ENCODE measurements around the gene E2F2. TPM values are rescaled to one million over a fixed set of nuclear protein-coding genes. Genes with fewer than 3 reads are reported as not detected.

The E2F2 gene
- polyA plus RNA-seq, 1 of the 3 experiments (the other 2 are of a cell fraction): 0.43 TPM

GRCh38 chr1:23533246-23534023 lies 2.4 kb upstream of the E2F2 start (continued):
- no peak for TF ChIP-seq MAX (IDR thresholded peaks at IDR 0.05; ENCODE audit: low read depth)

- Histone ChIP-seq H3K4me1 (ENCODE audit: control insufficient read depth in 1 of 2, insufficient read depth in 2 of 2, low read depth in 1 of 2, low read length in 1 of 2) (peaks cover 11 to 34% of the 10 kb centered on the region in 2 experiments; a peak in 3 of 4 replicates), H3K4me2 (peak overlapping the region; percentile 99), H3K27ac (ENCODE audit: low read depth in 2 of 2, low read length in 1 of 2) (peak overlapping the region in 1 of 2 experiments; percentile 98; a peak in 2 of 4 replicates), H3K4me3 (ENCODE audit: low read depth in 2 of 2, low read length in 1 of 2) (peak overlapping the region; percentile 42 to 54), H3K9ac (peak overlapping the region; percentile 27; the same call in 1 of the 2 replicates), H3K79me2 (ENCODE audit: insufficient read depth) (no peaks in the 10 kb centered on the region), H4K20me1 (ENCODE audit: insufficient read depth) (no peaks in the 10 kb centered on the region), H3K27me3 (ENCODE audit: insufficient read depth) (no peaks in the 10 kb centered on the region), H2AFZ (ENCODE audit: low read depth) (peak overlapping the region; percentile 89), H3K9me3 (no peaks in the 10 kb centered on the region), H3K36me3 (replicated peaks in 1 of 2; ENCODE audit: control insufficient read depth in 1 of 2, insufficient read depth in 2 of 2, low read length in 1 of 2) (no peaks in the 10 kb centered on the region), H3K9me2 (no peaks in the 10 kb centered on the region), H3F3A (replicated peaks; ENCODE audit: insufficient read depth) (peaks cover 18% of the 10 kb centered on the region)
- ChIA-PET CTCF (interaction anchor here (1.0 to 29.7 kb wide), 6 partner anchors 9 to 106 kb away, joined by 3 to 503 read pairs (median 10); partner anchors contain the start of gene ID3), POLR2A (interaction anchor here (0.7 to 3.5 kb wide), 3 partner anchors 27 to 187 kb away, joined by 4 to 18 read pairs (median 8); partner anchors contain the start of genes HNRNPR and ID3)
- WGBS (ENCODE audit: low lambda C conversion rate): 57% methylated on average over 3 of the region's 5 CpGs
- DNase-seq: peak; percentile 64
- peak in 1 of 2 experiments; percentile 75; a peak in 2 of 4 replicates for TF ChIP-seq EP300 (IDR thresholded peaks at IDR 0.05; ENCODE audit: borderline replicate concordance in 1 of 2, low read depth in 1 of 2, low read length in 1 of 2)
- TF ChIP-seq JUND (IDR thresholded peaks at IDR 0.05): no peak
- 0 out of 2 replicates have a peak, but pooled peaks have one; percentile 13 for TF ChIP-seq CTCF (IDR thresholded peaks at IDR 0.05)
- TF ChIP-seq RCOR1 (IDR thresholded peaks at IDR 0.05; ENCODE audit: low read length): peak; percentile 58; the same call in 1 of the 2 replicates
- TF ChIP-seq GATA2 (CRISPR knock-in tag; IDR thresholded peaks at IDR 0.05): peak; percentile 50
These were observed 595 bp upstream of the E2F2 start for GRCh38 chr1:23531562-23532094.

- Histone ChIP-seq H3K9me2 (no peaks in the 10 kb centered on the region), H3K4me1 (ENCODE audit: control insufficient read depth in 1 of 2, insufficient read depth in 2 of 2, low read depth in 1 of 2, low read length in 1 of 2) (peaks cover 11 to 34% of the 10 kb centered on the region in 2 experiments; a peak in 3 of 4 replicates), H3K36me3 (replicated peaks in 1 of 2; ENCODE audit: control insufficient read depth in 1 of 2, insufficient read depth in 2 of 2, low read length in 1 of 2) (no peaks in the 10 kb centered on the region), H3K79me2 (ENCODE audit: insufficient read depth) (no peaks in the 10 kb centered on the region), H3F3A (replicated peaks; ENCODE audit: insufficient read depth) (peaks cover 18% of the 10 kb centered on the region), H3K4me3 (ENCODE audit: low read depth in 2 of 2, low read length in 1 of 2) (peak overlapping the region; percentile 67 to 74), H4K20me1 (ENCODE audit: insufficient read depth) (no peaks in the 10 kb centered on the region), H3K9me3 (no peaks in the 10 kb centered on the region), H3K9ac (peak overlapping the region; percentile 65; the same call in 1 of the 2 replicates), H2AFZ (ENCODE audit: low read depth) (peak overlapping the region; percentile 97), H3K27ac (ENCODE audit: low read depth in 2 of 2, low read length in 1 of 2) (peak overlapping the region in 1 of 2 experiments; percentile 82; a peak in 2 of 4 replicates), H3K27me3 (ENCODE audit: insufficient read depth) (no peaks in the 10 kb centered on the region), H3K4me2 (peak overlapping the region; percentile 99)
- WGBS (ENCODE audit: low lambda C conversion rate): 28% methylated on average over 6 of the region's 22 CpGs
- TF ChIP-seq YY1 (IDR thresholded peaks at IDR 0.05; ENCODE audit: low read depth): no peak
- no peak for TF ChIP-seq JUND (IDR thresholded peaks at IDR 0.05)
- TF ChIP-seq MAX (IDR thresholded peaks at IDR 0.05; ENCODE audit: low read depth): no peak
- no peak for TF ChIP-seq GATA2 (CRISPR knock-in tag; IDR thresholded peaks at IDR 0.05)
- no peak for TF ChIP-seq SIN3A (IDR thresholded peaks at IDR 0.05; ENCODE audit: borderline replicate concordance, low read depth, low read length)
- ChIA-PET POLR2A (interaction anchor here (1.7 to 3.5 kb wide), 4 partner anchors 10 to 186 kb away, joined by 6 to 18 read pairs (median 8); partner anchors contain the start of gene HNRNPR), CTCF (interaction anchor here (1.0 to 29.7 kb wide), 7 partner anchors 9 to 108 kb away, joined by 3 to 503 read pairs (median 4); no protein-coding TSS in a partner anchor)
- DNase-seq: no peak
These were observed 816 bp downstream of the E2F2 start for GRCh38 chr1:23530087-23530746.

All from SK-N-SH (cell line).